Measurements from ENCODE around the gene CALCB. TPM values are rescaled to one million over a fixed set of nuclear protein-coding genes. Genes with fewer than 3 reads are reported as not detected.

The CALCB gene
- total and polyA plus RNA-seq, 2 of the 8 experiments (the other 6 are each of a cell fraction or from before 2014, with no cell fraction given), result 3.7 to 4.2 TPM

DNA sequence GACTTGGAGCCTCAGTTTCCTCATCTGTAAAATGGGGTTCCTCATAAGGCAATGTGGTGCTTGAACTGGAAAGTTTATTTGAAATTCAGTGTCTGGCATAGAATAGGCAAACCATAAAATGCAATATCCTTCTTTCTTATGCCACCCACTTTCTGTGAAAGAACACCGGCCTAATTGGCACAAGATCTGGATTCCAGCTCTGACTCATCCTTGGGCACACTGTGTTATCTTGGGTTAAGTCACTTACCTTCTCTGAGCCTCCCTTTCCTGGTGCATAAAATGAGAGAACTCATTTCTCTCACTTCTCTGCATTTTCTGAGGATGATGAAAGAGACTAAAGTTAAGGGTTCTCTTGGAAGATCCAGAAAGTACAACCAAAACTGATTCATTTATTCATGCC is 46.4 kb downstream of the CALCB start:
- H3K27ac ChIP-seq (ENCODE audit: low read depth, low read length), result no peak overlapping the region
- H4K91ac ChIP-seq (replicated peaks; ENCODE audit: insufficient read length, low read length), result no peak overlapping the region
- no peak overlapping the region for H4K5ac ChIP-seq (ENCODE audit: insufficient read length, low read depth, low read length)
- H3K36me3 ChIP-seq (ENCODE audit: control insufficient read depth in 2 of 4, insufficient read depth in 4 of 4, low read length in 3 of 4), result no peaks in the 10 kb centered on the region
- H2BK5ac ChIP-seq (ENCODE audit: low read depth, low read length), result no peak overlapping the region
- WGBS, 2 experiments (ENCODE audit: extremely low coverage in 1 of 2, insufficient coverage in 1 of 2, insufficient read length in 1 of 2, insufficient replicate concordance in 2 of 2, low coverage in 1 of 2, low lambda C conversion rate in 2 of 2, missing lambda C conversion rate in 1 of 2), result 100% methylated on average over 1 of the region's 1 CpG; no CpG with 5 or more reads in 1 of the 2 experiments
- no peak overlapping the region for H4K8ac ChIP-seq (ENCODE audit: extremely low read depth, insufficient read depth, low read length)
- H2BK20ac ChIP-seq (ENCODE audit: low read length), result no peak overlapping the region
- H2AFZ ChIP-seq (ENCODE audit: low read length), result no peak overlapping the region
- H3K4ac ChIP-seq (replicated peaks; ENCODE audit: insufficient read length, low read depth, low read length), result no peak overlapping the region
- peaks cover 0 to 13% (median 8%) of the 10 kb centered on the region in 4 experiments; a peak in 5 of 7 replicates for H3K27me3 ChIP-seq (replicated peaks in 1 of 4; ENCODE audit: control insufficient read depth in 3 of 4, extremely low read depth in 1 of 4, insufficient read depth in 3 of 4, low read length in 3 of 4)
- ChIA-PET CTCF (ENCODE audit: partially characterized antibody) (interaction anchor here (1.4 to 4.4 kb wide), 3 partner anchors 20 to 151 kb away, joined by 3 to 32 read pairs (median 10); no protein-coding TSS in a partner anchor), POLR2A (ENCODE audit: partially characterized antibody) (no interaction called here)
- H3K56ac ChIP-seq (replicated peaks; ENCODE audit: insufficient read length, low read depth, low read length), result no peak overlapping the region
- no peak overlapping the region for H2BK15ac ChIP-seq (ENCODE audit: low read length)
- H3K9me3 ChIP-seq (ENCODE audit: insufficient read depth in 2 of 2, low read depth in 1 of 2, low read length in 1 of 2), result no peaks in the 10 kb centered on the region
- FAIRE-seq (no peak), DNase-seq (ENCODE audit: low read depth in 1 of 2, low spot score in 2 of 2) (no peak)
- H3K4me3 ChIP-seq (ENCODE audit: extremely low read depth in 1 of 4, insufficient read depth in 2 of 4, low read depth in 3 of 4, low read length in 4 of 4), result no peak overlapping the region
- H3K23ac ChIP-seq (ENCODE audit: insufficient read length), result no peak overlapping the region
- H2AK5ac ChIP-seq (ENCODE audit: low read depth, low read length), result no peak overlapping the region
- H3K9ac ChIP-seq (replicated peaks in 1 of 4; ENCODE audit: extremely low read depth in 1 of 4, low read depth in 3 of 4, low read length in 3 of 4), result no peak overlapping the region
- no peaks in the 10 kb centered on the region for H3K79me1 ChIP-seq (ENCODE audit: low read depth, low read length)
- peaks cover 0 to 2% of the 10 kb centered on the region in 2 experiments for H4K20me1 ChIP-seq (replicated peaks in 1 of 2; ENCODE audit: control insufficient read depth in 1 of 2, insufficient read depth in 2 of 2, low read length in 2 of 2)
- no peak overlapping the region for H3K18ac ChIP-seq (ENCODE audit: extremely low read depth, low read length)
- no peak overlapping the region for H2BK120ac ChIP-seq (replicated peaks; ENCODE audit: low read depth, low read length)
- H3K4me2 ChIP-seq (ENCODE audit: insufficient read depth in 1 of 2, low read depth in 2 of 2, low read length in 2 of 2), result no peak overlapping the region
- no peak overlapping the region for H2BK12ac ChIP-seq (ENCODE audit: low read depth, low read length)
- H3K23me2 ChIP-seq (ENCODE audit: low read depth, low read length), result peaks cover 2% of the 10 kb centered on the region; the same call in 1 of the 2 replicates
- H3K4me1 ChIP-seq (replicated peaks in 1 of 4; ENCODE audit: control insufficient read depth in 3 of 4, insufficient read depth in 4 of 4, low read length in 3 of 4), result peaks cover 0 to 3% (median under 1%) of the 10 kb centered on the region in 4 experiments; a peak in 1 of 7 replicates
- no peak overlapping the region for H3K14ac ChIP-seq (ENCODE audit: insufficient read length)
- no peaks in the 10 kb centered on the region for H3K79me2 ChIP-seq (ENCODE audit: control insufficient read depth in 1 of 2, insufficient read depth in 2 of 2, low read length in 2 of 2)
- TF ChIP-seq ZNF274 (IDR thresholded peaks at IDR 0.05; ENCODE audit: borderline replicate concordance, extremely low read depth, low read length), result no peak
- TF ChIP-seq, protein P1, sequence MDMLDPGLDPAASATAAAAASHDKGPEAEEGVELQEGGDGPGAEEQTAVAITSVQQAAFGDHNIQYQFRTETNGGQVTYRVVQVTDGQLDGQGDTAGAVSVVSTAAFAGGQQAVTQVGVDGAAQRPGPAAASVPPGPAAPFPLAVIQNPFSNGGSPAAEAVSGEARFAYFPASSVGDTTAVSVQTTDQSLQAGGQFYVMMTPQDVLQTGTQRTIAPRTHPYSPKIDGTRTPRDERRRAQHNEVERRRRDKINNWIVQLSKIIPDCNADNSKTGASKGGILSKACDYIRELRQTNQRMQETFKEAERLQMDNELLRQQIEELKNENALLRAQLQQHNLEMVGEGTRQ (IDR thresholded peaks at IDR 0.05; ENCODE audit: low read length), result no peak
- TF ChIP-seq SUZ12 (IDR thresholded peaks at IDR 0.05; ENCODE audit: low read length), result no peak
- TF ChIP-seq SP4 (IDR thresholded peaks at IDR 0.05; ENCODE audit: low read length), result no peak
- TF ChIP-seq, protein P2, sequence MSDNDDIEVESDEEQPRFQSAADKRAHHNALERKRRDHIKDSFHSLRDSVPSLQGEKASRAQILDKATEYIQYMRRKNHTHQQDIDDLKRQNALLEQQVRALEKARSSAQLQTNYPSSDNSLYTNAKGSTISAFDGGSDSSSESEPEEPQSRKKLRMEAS (IDR thresholded peaks at IDR 0.05), result no peak
- no peak for TF ChIP-seq TAF1 (IDR thresholded peaks at IDR 0.05; ENCODE audit: low read depth, low read length)
- no peak for TF ChIP-seq SP2 (IDR thresholded peaks at IDR 0.05; ENCODE audit: low read length)
- no peak for TF ChIP-seq SP1 (IDR thresholded peaks at IDR 0.05; ENCODE audit: low read depth, low read length)
- TF ChIP-seq CHD1 (IDR thresholded peaks at IDR 0.05; ENCODE audit: low read depth, low read length), result no peak
- no peak for TF ChIP-seq JUND (IDR thresholded peaks at IDR 0.05; ENCODE audit: low read length)
- TF ChIP-seq CTCF (IDR thresholded peaks at IDR 0.05; ENCODE audit: control extremely low read depth in 1 of 3, insufficient read depth in 1 of 3, low read depth in 1 of 3, low read length in 3 of 3), result no peak
